ENCODE measurements around the gene PTPRZ1.

PTPRZ1 gene

GRCh38 chr7:121913947-121914675 is 41.1 kb downstream of the PTPRZ1 start:
- Mint-ChIP-seq H3K27me3 (no peaks in the 10 kb centered on the region), H3K4me3 (no peak overlapping the region), H3K4me1 (ENCODE audit: low read depth in 2 of 2) (no peaks in the 10 kb centered on the region), H3K9me3 (peaks cover 6 to 7% of the 10 kb centered on the region in 2 donors), H3K27ac (no peak overlapping the region), H3K36me3 (ENCODE audit: insufficient read depth) (no peaks in the 10 kb centered on the region)
- DNase-seq (no peak), ATAC-seq (replicated peaks) (no peak)

GRCh38 chr7:121914676-121915279 is 41.8 kb downstream of the PTPRZ1 start:
- Mint-ChIP-seq H3K27me3 (no peaks in the 10 kb centered on the region), H3K4me1 (ENCODE audit: low read depth in 2 of 2) (no peaks in the 10 kb centered on the region), H3K27ac (no peak overlapping the region), H3K36me3 (ENCODE audit: insufficient read depth) (no peaks in the 10 kb centered on the region), H3K9me3 (peaks cover 6 to 7% of the 10 kb centered on the region in 2 donors), H3K4me3 (no peak overlapping the region)
- no peak for DNase-seq
- no peak for ATAC-seq (replicated peaks)

- H3K9me3 Mint-ChIP-seq: peaks cover 4 to 7% of the 10 kb centered on the region in 2 donors
- no peak for DNase-seq
These were observed 43.2 kb downstream of the PTPRZ1 start for GRCh38 chr7:121916211-121916610.

GRCh38 chr7:121919986-121920385 is 47.0 kb downstream of the PTPRZ1 start:
- no peaks in the 10 kb centered on the region for H3K36me3 Mint-ChIP-seq (ENCODE audit: insufficient read depth)
- DNase-seq (no peak), ATAC-seq (replicated peaks) (no peak)
- H3K27ac Mint-ChIP-seq: no peak overlapping the region
- no peaks in the 10 kb centered on the region for H3K27me3 Mint-ChIP-seq
- H3K9me3 Mint-ChIP-seq: no peaks in the 10 kb centered on the region
- no peaks in the 10 kb centered on the region for H3K4me1 Mint-ChIP-seq (ENCODE audit: low read depth in 2 of 2)
- H3K4me3 Mint-ChIP-seq: no peak overlapping the region

More at GRCh38 chr7:121916211-121916610, 43.2 kb downstream of the PTPRZ1 start:
- H3K4me1 Mint-ChIP-seq (ENCODE audit: low read depth in 2 of 2): no peaks in the 10 kb centered on the region
- no peaks in the 10 kb centered on the region for H3K36me3 Mint-ChIP-seq (ENCODE audit: insufficient read depth)
- H3K27me3 Mint-ChIP-seq: no peaks in the 10 kb centered on the region
- no peak overlapping the region for H3K27ac Mint-ChIP-seq
- no peak overlapping the region for H3K4me3 Mint-ChIP-seq
- no peak for ATAC-seq (replicated peaks)

GRCh38 chr7:121924269-121925186 is 51.6 kb downstream of the PTPRZ1 start:
- Mint-ChIP-seq H3K4me3 (no peak overlapping the region), H3K9me3 (no peaks in the 10 kb centered on the region), H3K27me3 (no peaks in the 10 kb centered on the region), H3K36me3 (ENCODE audit: insufficient read depth) (no peaks in the 10 kb centered on the region), H3K4me1 (ENCODE audit: low read depth in 2 of 2) (no peaks in the 10 kb centered on the region), H3K27ac (no peak overlapping the region)
- DNase-seq (no peak), ATAC-seq (replicated peaks) (no peak)

GRCh38 chr7:121931149-121931902 is 58.4 kb downstream of the PTPRZ1 start:
- DNase-seq: no peak
- H3K27ac Mint-ChIP-seq: no peak overlapping the region
- H3K9me3 Mint-ChIP-seq: peaks cover 0 to 3% of the 10 kb centered on the region in 2 donors
- no peaks in the 10 kb centered on the region for H3K4me1 Mint-ChIP-seq (ENCODE audit: low read depth in 2 of 2)
- no peaks in the 10 kb centered on the region for H3K27me3 Mint-ChIP-seq
- no peaks in the 10 kb centered on the region for H3K36me3 Mint-ChIP-seq (ENCODE audit: insufficient read depth)
- no peak for ATAC-seq (replicated peaks)
- no peak overlapping the region for H3K4me3 Mint-ChIP-seq

GRCh38 chr7:121932768-121933167 is 59.8 kb downstream of the PTPRZ1 start:
- no peak overlapping the region for H3K4me3 Mint-ChIP-seq
- ATAC-seq (replicated peaks) (no peak), DNase-seq (no peak)
- peaks cover 3 to 9% of the 10 kb centered on the region in 2 donors for H3K9me3 Mint-ChIP-seq
- no peaks in the 10 kb centered on the region for H3K4me1 Mint-ChIP-seq (ENCODE audit: low read depth in 2 of 2)
- no peaks in the 10 kb centered on the region for H3K27me3 Mint-ChIP-seq
- no peak overlapping the region for H3K27ac Mint-ChIP-seq
- no peaks in the 10 kb centered on the region for H3K36me3 Mint-ChIP-seq (ENCODE audit: insufficient read depth)

GRCh38 chr7:121936951-121937623 is 64.1 kb downstream of the PTPRZ1 start:
- Mint-ChIP-seq H3K27me3 (no peaks in the 10 kb centered on the region), H3K27ac (no peak overlapping the region), H3K9me3 (peaks cover 3 to 9% of the 10 kb centered on the region in 2 donors), H3K4me3 (no peak overlapping the region), H3K36me3 (ENCODE audit: insufficient read depth) (no peaks in the 10 kb centered on the region), H3K4me1 (ENCODE audit: low read depth in 2 of 2) (no peaks in the 10 kb centered on the region)
- no peak for ATAC-seq (replicated peaks)
- no peak for DNase-seq

- Mint-ChIP-seq H3K4me1 (ENCODE audit: low read depth in 2 of 2) (no peaks in the 10 kb centered on the region), H3K27ac (no peak overlapping the region), H3K36me3 (ENCODE audit: insufficient read depth) (no peaks in the 10 kb centered on the region), H3K9me3 (peaks cover 3 to 9% of the 10 kb centered on the region in 2 donors), H3K4me3 (no peak overlapping the region), H3K27me3 (no peaks in the 10 kb centered on the region)
- DNase-seq (no peak), ATAC-seq (replicated peaks) (no peak)
These were observed 65.6 kb downstream of the PTPRZ1 start for GRCh38 chr7:121938429-121938996.

- Mint-ChIP-seq H3K36me3 (ENCODE audit: insufficient read depth) (no peaks in the 10 kb centered on the region), H3K27ac (no peak overlapping the region), H3K4me3 (no peak overlapping the region), H3K9me3 (peaks cover 0 to 9% of the 10 kb centered on the region in 2 donors), H3K4me1 (ENCODE audit: low read depth in 2 of 2) (no peaks in the 10 kb centered on the region), H3K27me3 (no peaks in the 10 kb centered on the region)
- no peak for ATAC-seq (replicated peaks)
- DNase-seq: no peak
These were observed 68.0 kb downstream of the PTPRZ1 start for GRCh38 chr7:121940918-121941317.

- H3K4me3 Mint-ChIP-seq: no peak overlapping the region
- no peaks in the 10 kb centered on the region for H3K27me3 Mint-ChIP-seq
- no peaks in the 10 kb centered on the region for H3K36me3 Mint-ChIP-seq (ENCODE audit: insufficient read depth)
- no peak for DNase-seq
- no peaks in the 10 kb centered on the region for H3K4me1 Mint-ChIP-seq (ENCODE audit: low read depth in 2 of 2)
- H3K27ac Mint-ChIP-seq: no peak overlapping the region
- H3K9me3 Mint-ChIP-seq: peaks cover 0 to 6% of the 10 kb centered on the region in 2 donors
- ATAC-seq (replicated peaks): no peak
These were observed 68.9 kb downstream of the PTPRZ1 start for GRCh38 chr7:121941830-121942229.

- ATAC-seq (replicated peaks): no peak
These were observed 72.1 kb downstream of the PTPRZ1 start for GRCh38 chr7:121945066-121945465.

More at GRCh38 chr7:121945066-121945465, 72.1 kb downstream of the PTPRZ1 start:
- Mint-ChIP-seq H3K27me3 (no peaks in the 10 kb centered on the region), H3K4me1 (ENCODE audit: low read depth in 2 of 2) (no peaks in the 10 kb centered on the region), H3K36me3 (ENCODE audit: insufficient read depth) (no peaks in the 10 kb centered on the region), H3K4me3 (no peak overlapping the region), H3K27ac (no peak overlapping the region), H3K9me3 (peaks cover 0 to 2% of the 10 kb centered on the region in 2 donors)
- no peak for DNase-seq

Measured in effector memory CD8-positive, alpha-beta T cell (primary cell).